ENCODE results near the gene ALDH3A2. TPM values are rescaled to one million over a fixed set of nuclear protein-coding genes. Genes with fewer than 3 reads are reported as not detected.
"Not testable (repeated sequence)": the region's sequence is repeated elsewhere in the genome, so short reads cannot be mapped to it uniquely, and the experiment has no call there.

The ALDH3A2 gene
- total RNA-seq, 2 experiments from 2014 or later: 20.8 to 26.7 TPM

GRCh38 chr17:19672009-19672750 lies 23.6 kb downstream of the ALDH3A2 start:
- POLR2A ChIA-PET: interaction anchor here (0.6 kb wide), 1 partner anchor 211 kb away, joined by 12 read pairs; no protein-coding TSS in a partner anchor
- CTCF ChIA-PET: no interaction called here

- ChIA-PET CTCF (no interaction called here), POLR2A (no interaction called here)
Measured at GRCh38 chr17:19673623-19674022, 25.1 kb downstream of the ALDH3A2 start.

- ChIA-PET POLR2A (no interaction called here), CTCF (interaction anchor here (1.4 to 1.8 kb wide), 2 partner anchors 8 to 89 kb away, joined by 3 read pairs; no protein-coding TSS in a partner anchor)
Measured at GRCh38 chr17:19676896-19677295, 28.3 kb downstream of the ALDH3A2 start.

GRCh38 chr17:19677736-19678379 lies 29.3 kb downstream of the ALDH3A2 start:
- POLR2A ChIA-PET: no interaction called here
- CTCF ChIA-PET: interaction anchor here (1.4 to 1.8 kb wide), 2 partner anchors 9 to 89 kb away, joined by 3 read pairs; no protein-coding TSS in a partner anchor

GRCh38 chr17:19678581-19679453 lies 30.3 kb downstream of the ALDH3A2 start:
- POLR2A ChIA-PET: no interaction called here

GRCh38 chr17:19683117-19683516 lies 34.6 kb downstream of the ALDH3A2 start:
- POLR2A ChIA-PET: no interaction called here
- CTCF ChIA-PET: no interaction called here

More at GRCh38 chr17:19678581-19679453, 30.3 kb downstream of the ALDH3A2 start:
- CTCF ChIA-PET: no interaction called here

GRCh38 chr17:19684909-19685580 lies 36.5 kb downstream of the ALDH3A2 start:
- CTCF ChIA-PET, POLR2A ChIA-PET: not testable (repeated sequence)

- POLR2A ChIA-PET: no interaction called here
- CTCF ChIA-PET: no interaction called here
Measured at GRCh38 chr17:19686400-19687090, 38.0 kb downstream of the ALDH3A2 start.

- CTCF ChIA-PET: no interaction called here
- POLR2A ChIA-PET: interaction anchor here (0.6 kb wide), 1 partner anchor 113 kb away, joined by 3 read pairs; no protein-coding TSS in a partner anchor
Measured at GRCh38 chr17:19702217-19702641, 53.7 kb downstream of the ALDH3A2 start.

- POLR2A ChIA-PET: interaction anchor here (0.6 kb wide), 1 partner anchor 112 kb away, joined by 3 read pairs; no protein-coding TSS in a partner anchor
- CTCF ChIA-PET: no interaction called here
Measured at GRCh38 chr17:19703106-19703827, 54.7 kb downstream of the ALDH3A2 start.

GRCh38 chr17:19703828-19704613 lies 55.5 kb downstream of the ALDH3A2 start:
- POLR2A ChIA-PET: no interaction called here
- CTCF ChIA-PET: no interaction called here

GRCh38 chr17:19705201-19705600 lies 56.6 kb downstream of the ALDH3A2 start:
- ChIA-PET POLR2A (no interaction called here), CTCF (no interaction called here)

- ChIA-PET POLR2A (no interaction called here), CTCF (no interaction called here)
Measured at GRCh38 chr17:19705771-19706770, 57.5 kb downstream of the ALDH3A2 start.

- ChIA-PET POLR2A (no interaction called here), CTCF (no interaction called here)
Measured at GRCh38 chr17:19706791-19707727, 58.5 kb downstream of the ALDH3A2 start.

- POLR2A ChIA-PET: no interaction called here
- CTCF ChIA-PET: no interaction called here
Measured at GRCh38 chr17:19707728-19708221, 59.2 kb downstream of the ALDH3A2 start.

Data from activated CD8-positive, alpha-beta memory T cell treated with anti-CD3 and anti-CD28 coated beads for 36 hours (primary cell).